NCI-H187 treated with DMSO at 0.1 percent for 48 hours (cell line): ENCODE results near the gene MON1B.
A peak's percentile ranks its signal among the peaks of the same experiment; 100 is the strongest.
"Not testable (repeated sequence)": the region's sequence is repeated elsewhere in the genome, so short reads cannot be mapped to it uniquely, and the experiment has no call there.

ENCODE experiments used
- DNase-seq: peaks from one replicate; lab custom pipeline; 2025; lab: John Stamatoyannopoulos, UW

Gene MON1B

DNA sequence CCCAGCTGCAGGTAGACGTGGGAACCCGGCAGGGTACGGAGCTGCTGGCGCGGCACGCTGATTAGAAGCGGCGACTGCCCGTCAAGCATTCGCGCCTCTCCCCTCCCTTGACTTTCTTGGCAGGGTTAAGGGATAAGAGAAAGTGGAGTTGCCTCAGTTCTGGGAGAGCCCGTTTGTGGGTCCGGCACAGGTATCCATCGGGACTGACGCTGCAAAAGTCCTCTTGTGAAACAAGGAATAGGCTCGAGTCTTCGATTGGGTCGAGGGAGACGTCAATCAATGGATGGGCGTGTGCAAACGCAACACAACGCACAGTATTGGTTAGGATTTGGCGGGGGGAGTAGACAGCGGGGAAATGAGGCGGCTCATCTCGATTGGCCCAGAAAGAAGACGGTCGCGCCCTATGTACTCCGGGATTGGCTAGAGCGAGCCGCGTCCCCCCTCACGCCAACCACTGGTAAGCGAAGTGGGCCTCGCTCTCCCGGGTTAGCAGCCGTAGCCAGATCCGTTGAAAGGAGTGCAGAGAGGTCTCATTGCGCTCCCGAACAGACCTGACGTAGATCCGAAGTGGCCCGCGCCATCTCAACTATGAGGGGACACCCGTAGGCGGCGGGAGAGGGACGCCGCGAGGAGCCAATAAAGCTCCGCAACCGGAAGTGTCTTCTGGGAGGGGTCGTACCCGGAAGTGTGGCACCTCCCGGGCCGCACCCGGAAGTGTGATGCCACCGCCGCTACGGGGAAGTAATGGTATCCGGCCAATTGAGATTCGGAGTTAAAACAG is at the start of gene MON1B:
Gene MON1B, plus strand, starts transcription at position 713 of the 781 bp plus-strand sequence. CDS start 296 bp downstream, outside the sequence.
- peak; percentile 64 for DNase-seq

- no peak for DNase-seq
Measured at GRCh38 chr16:77143364-77143763, 47.6 kb upstream of the MON1B start.

DNA sequence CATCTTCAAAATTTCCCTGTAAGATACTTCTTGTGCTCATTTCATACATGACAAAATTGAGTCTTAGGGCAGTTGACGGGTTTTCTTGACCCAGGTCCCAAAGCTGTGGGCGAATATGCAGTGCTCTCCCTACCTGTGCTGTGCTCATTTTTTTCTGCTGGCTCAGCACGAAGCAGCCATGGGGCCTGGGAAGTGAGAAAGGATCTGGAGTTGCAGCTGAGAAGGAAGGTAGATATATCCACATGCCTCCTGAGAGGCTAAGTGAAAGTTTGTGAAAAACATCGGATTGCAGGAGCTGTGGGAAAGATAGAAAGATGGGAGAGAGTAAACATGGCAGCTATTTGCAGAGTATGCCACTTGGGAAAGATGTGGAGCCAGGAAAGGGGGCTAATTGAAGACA is 42.9 kb upstream of the MON1B start:
- DNase-seq = no peak

GRCh38 chr16:77157346-77158058 is 33.5 kb upstream of the MON1B start:
- DNase-seq = no peak

- DNase-seq = no peak
Measured at GRCh38 chr16:77158293-77158692, 32.7 kb upstream of the MON1B start.

- DNase-seq = no peak
Measured at GRCh38 chr16:77165006-77165405, 26.0 kb upstream of the MON1B start.

GRCh38 chr16:77165536-77166236 is 25.3 kb upstream of the MON1B start:
- not testable (repeated sequence) for DNase-seq

GRCh38 chr16:77166726-77167125 is 24.3 kb upstream of the MON1B start:
- no peak for DNase-seq

- no peak for DNase-seq
Measured at GRCh38 chr16:77168901-77169300, 22.1 kb upstream of the MON1B start.

GRCh38 chr16:77169650-77170236 is 21.2 kb upstream of the MON1B start:
- no peak for DNase-seq

DNA sequence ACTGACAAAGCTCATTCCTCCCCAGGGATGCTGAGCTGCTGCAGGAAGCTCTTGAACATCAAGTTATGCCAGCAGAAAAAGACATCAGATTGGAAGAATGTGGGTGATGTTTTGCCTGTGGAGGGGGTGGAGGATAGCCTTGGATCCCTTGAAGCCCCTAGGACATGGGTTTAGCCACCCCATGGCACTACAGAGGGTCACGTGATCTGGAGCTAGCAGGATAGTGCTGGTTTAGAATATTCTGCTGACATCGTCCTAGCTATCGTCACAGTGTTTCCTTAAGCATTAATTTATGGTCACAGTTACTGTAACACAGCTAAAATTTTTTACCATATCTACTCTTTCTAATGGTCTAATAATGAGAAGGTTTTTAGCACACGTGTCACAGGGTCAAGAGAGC is 20.2 kb upstream of the MON1B start:
- DNase-seq = no peak

DNA sequence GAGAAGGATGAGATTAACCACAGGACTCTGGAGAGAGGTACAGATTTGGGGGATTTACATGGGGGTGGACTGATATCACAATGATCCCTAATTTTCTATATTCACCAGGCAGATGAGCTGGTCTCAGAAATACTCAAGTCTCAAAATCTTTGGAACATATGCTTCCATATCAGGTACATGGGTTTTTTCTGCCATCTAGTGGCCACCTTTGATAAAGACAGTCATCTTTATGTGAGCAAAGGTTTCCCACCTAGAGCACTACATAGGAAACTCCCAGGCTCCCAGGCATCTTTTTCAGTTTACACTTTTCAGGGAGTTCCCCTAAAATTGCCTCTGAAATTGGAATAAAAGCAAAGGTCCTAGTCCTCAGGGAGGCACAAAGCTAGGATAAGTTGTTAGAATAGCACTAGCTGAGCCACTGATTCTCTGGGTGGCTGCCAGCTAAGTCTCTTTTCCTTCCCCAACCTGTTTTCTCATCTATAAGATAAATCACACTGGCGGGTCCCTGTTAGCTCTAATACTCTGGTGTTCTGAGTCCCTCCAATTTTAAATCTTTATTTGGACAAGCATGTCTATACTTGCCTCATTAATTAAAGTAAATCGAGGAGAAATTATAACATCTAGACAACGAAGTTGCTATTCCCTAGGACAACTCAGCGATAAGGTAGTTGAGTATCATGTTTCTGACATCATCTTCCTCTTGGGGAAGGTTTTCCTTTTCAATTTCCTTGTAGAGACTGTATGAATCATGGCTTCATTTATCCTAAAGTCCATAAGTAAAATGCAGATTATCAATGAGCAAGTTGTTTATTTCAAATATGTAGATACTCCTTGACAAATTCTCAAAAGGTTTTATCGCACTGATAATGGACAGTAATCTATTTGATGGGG is 19.0 kb upstream of the MON1B start:
- DNase-seq = no peak

DNA sequence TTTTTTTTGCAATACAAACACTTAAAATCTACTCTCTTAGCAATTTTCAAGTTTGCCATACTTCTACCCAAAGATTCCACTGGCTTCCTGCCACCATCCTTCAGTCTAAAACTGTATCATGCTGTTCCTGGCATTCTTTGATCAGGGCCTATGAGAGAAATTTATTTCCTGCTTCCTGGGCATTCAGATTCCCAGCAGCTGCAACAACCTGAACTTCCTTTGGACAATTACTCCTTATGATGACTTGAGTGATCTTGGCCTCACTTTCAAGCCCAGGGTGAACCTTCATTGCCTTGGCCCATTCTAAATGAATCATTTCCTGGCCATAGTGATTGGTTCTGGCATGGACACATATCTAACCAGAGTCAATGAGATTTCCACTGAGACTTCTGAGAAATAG is 18.0 kb upstream of the MON1B start:
- DNase-seq = no peak

DNA sequence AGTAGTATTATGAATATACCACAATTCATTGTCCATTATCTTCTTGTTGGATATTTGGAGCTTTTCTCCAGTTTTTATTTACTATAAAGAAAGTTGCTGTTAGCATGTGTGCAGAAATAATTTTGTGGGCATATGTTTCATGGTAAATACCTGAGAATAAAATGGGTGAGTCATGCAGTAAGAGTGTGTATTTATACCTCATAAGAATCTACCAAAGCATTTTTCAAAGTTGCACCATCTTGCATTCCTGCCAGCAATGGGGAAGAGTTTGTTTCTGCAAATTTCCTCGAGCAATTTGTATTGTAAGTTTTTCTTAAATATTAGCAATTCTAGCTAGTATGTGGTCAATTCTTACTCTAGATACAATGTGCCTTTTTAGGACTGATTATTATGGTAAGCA is 7.9 kb upstream of the MON1B start:
- no peak for DNase-seq

GRCh38 chr16:77186298-77186697 is 4.7 kb upstream of the MON1B start:
- not testable (repeated sequence) for DNase-seq

DNA sequence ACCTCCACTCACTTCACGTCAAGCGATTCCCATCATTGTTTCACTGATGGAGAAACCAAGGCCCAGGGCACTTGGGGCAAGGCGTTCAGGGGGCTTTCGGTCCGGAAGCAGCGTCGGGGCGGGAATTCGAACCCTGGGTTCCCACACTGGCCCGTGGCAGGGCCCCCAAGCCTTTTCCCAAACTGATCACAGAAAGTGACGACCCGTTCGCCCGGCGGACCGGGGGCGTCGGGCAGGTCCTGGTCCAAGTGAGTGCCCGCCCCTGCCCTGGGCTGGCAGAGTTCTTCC is 856 bp upstream of the MON1B start:
- DNase-seq = no peak

- no peak for DNase-seq
Measured at GRCh38 chr16:77191259-77191969, 424 bp downstream of the MON1B start.

- no peak for DNase-seq
Measured at GRCh38 chr16:77193377-77193776, 2.4 kb downstream of the MON1B start.

DNA sequence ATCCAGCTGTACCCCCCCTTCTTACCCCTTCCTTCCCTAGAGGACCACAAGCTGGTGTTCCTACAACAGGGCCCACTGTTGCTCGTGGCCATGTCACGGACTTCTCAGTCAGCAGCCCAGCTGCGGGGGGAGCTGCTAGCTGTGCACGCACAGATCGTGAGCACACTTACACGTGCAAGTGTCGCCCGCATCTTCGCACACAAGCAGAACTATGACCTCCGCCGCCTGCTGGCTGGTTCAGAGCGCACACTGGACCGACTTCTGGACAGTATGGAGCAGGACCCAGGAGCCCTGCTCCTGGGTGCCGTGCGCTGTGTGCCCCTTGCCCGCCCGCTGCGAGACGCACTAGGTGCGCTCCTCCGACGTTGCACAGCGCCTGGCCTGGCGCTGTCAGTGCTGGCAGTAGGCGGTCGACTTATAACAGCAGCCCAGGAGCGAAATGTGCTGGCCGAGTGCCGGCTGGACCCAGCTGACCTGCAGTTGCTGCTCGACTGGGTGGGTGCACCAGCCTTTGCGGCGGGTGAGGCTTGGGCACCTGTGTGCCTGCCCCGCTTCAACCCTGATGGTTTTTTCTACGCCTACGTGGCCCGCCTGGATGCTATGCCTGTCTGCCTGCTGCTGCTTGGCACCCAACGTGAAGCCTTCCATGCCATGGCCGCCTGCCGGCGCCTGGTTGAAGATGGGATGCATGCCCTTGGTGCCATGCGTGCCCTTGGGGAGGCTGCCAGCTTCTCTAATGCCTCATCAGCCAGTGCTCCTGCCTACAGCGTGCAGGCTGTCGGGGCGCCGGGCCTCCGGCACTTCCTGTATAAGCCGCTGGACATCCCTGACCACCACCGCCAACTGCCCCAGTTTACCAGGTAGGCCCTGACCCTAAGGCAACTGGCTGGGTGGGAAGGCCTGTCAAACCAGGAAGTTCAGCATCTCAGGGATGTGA is 3.6 kb downstream of the MON1B start:
- DNase-seq = no peak

DNA sequence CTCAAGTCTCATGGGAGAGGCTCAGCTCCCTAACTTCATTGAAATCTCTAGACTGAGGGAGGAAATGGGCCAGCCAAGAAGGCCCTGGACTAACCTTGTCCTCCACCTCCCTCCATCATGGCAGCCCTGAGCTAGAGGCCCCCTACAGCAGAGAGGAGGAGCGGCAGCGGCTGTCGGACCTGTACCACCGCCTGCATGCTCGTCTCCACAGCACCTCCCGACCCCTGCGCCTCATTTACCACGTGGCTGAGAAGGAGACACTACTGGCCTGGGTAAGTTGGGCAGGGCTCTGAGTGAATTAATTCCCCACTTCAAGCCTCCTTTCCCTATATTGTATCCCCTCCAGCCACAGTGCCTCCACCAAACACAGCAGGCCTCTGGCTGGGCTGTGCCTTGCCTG is 4.4 kb downstream of the MON1B start:
- no peak for DNase-seq
